Suprapubic skin (tissue), 4 donors: ENCODE measurements around the gene SOHLH1. TPM values are rescaled to one million over a fixed set of nuclear protein-coding genes. Genes with fewer than 3 reads are reported as not detected.

Experiments
- DNase-seq, 2 donors: peaks; one replicate each; pipeline ENCODE4 v3.0.0-alpha.2; 2019; ENCODE audit warnings: low spot score in 2 of 2
- H3K27ac ChIP-seq: fragments of 200-600 bp; sonication (generic); one replicate; pipeline ENCODE4 v1.5.1; 2019
- H3K27me3 ChIP-seq: fragments of 200-600 bp; sonication (generic); one replicate; pipeline ENCODE4 v1.5.1; 2019
- H3K36me3 ChIP-seq: fragments of 200-600 bp; sonication (generic); one replicate; pipeline ENCODE4 v1.5.1; 2019
- H3K4me1 ChIP-seq: fragments of 200-600 bp; sonication (generic); one replicate; pipeline ENCODE4 v1.5.1; 2019
- H3K4me3 ChIP-seq: fragments of 200-600 bp; sonication (generic); one replicate; pipeline ENCODE4 v1.5.1; 2019; ENCODE audit warnings: mild to moderate bottlenecking
- H3K9me3 ChIP-seq: fragments of 200-600 bp; sonication (generic); one replicate; pipeline ENCODE4 v1.5.1; 2019
- EP300 ChIP-seq: sonication (generic); formaldehyde crosslinking; IDR thresholded peaks from one replicate; pipeline ENCODE4 v1.6.1; 2017; ENCODE audit warnings: antibody characterized with exemption
- POLR2A ChIP-seq, 2 donors: fragments of 450-650 bp; IDR thresholded peaks; one replicate each; pipeline ENCODE4 v1.6.1; 2017; ENCODE audit warnings: antibody characterized with exemption in 2 of 2, mild to moderate bottlenecking in 2 of 2, moderate library complexity in 2 of 2
- POLR2AphosphoS5 ChIP-seq, 3 donors: sonication (generic); formaldehyde crosslinking; IDR thresholded peaks; one replicate each; pipeline ENCODE4 v1.6.1; 2017; ENCODE audit warnings: antibody characterized with exemption in 3 of 3
- WGBS: methylation state at CpG from one replicate; pipeline ENCODE4 v1.1.5; 2018; 5-methylcytosine and 5-hydroxymethylcytosine counted together
- total RNA-seq, 4 donors: library from RNA; depleted of rRNA; stranded (reverse); fragments of >200 nt; gene quantifications; one replicate each; pipeline ENCODE4 v1.1.0, GENCODE V29; 2016
- TF ChIP-seq, protein P1 (sequence below), 2 donors: fragments of 200-600 bp in 1 of 2; fragments of 450-650 bp in 1 of 2; sonication (generic) in 1 of 2; IDR thresholded peaks; one replicate each; pipeline ENCODE4 v1.5.1; 2016 to 2019; ENCODE audit warnings: antibody characterized with exemption in 2 of 2, mild to moderate bottlenecking in 1 of 2, moderate library complexity in 1 of 2

Gene SOHLH1
- total RNA-seq, 4 donors from 2014 or later = not detected

DNA sequence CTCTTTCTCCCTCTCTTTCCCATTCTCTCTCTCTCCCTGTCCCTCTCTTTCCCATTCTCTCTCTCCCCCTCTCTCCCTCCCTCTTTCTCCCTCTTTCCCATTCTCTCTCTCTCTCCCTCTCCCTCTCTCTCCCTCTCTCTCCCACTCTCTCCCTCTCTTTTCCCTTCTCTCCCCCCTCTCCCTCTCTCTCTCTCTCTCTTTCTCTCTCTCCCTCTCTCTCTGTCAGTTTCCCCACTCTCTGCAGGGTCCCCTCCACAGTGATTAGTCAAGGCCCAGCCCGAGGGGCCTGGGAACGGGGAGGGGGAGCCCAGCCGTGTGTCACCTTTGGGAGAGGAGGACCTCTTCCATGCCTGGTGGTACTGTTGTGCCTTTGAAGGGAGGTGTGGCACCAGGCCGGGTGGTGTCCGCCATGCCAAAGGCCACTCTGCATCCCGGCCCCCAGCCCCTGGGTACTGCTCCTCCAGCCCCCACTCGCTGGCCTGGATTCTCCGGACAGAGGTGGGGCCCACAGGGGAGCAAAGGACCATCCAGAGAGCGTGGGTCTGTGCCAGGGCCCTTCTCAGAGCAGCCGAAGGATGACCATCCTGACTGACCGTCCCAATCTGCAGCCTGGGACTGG, 28.1 kb upstream of the SOHLH1 start:
- no peaks in the 10 kb centered on the region for H3K36me3 ChIP-seq
- WGBS = 58% methylated on average over 11 of the region's 11 CpGs
- H3K27ac ChIP-seq = no peak overlapping the region
- no peak for TF ChIP-seq POLR2A (IDR thresholded peaks at IDR 0.05)
- no peak for TF ChIP-seq POLR2AphosphoS5 (IDR thresholded peaks at IDR 0.05)
- TF ChIP-seq, protein P1, sequence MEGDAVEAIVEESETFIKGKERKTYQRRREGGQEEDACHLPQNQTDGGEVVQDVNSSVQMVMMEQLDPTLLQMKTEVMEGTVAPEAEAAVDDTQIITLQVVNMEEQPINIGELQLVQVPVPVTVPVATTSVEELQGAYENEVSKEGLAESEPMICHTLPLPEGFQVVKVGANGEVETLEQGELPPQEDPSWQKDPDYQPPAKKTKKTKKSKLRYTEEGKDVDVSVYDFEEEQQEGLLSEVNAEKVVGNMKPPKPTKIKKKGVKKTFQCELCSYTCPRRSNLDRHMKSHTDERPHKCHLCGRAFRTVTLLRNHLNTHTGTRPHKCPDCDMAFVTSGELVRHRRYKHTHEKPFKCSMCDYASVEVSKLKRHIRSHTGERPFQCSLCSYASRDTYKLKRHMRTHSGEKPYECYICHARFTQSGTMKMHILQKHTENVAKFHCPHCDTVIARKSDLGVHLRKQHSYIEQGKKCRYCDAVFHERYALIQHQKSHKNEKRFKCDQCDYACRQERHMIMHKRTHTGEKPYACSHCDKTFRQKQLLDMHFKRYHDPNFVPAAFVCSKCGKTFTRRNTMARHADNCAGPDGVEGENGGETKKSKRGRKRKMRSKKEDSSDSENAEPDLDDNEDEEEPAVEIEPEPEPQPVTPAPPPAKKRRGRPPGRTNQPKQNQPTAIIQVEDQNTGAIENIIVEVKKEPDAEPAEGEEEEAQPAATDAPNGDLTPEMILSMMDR (IDR thresholded peaks at IDR 0.05) = no peak
- TF ChIP-seq EP300 = no peak
- H3K27me3 ChIP-seq = peaks cover 58% of the 10 kb centered on the region
- DNase-seq = no peak
- no peaks in the 10 kb centered on the region for H3K4me1 ChIP-seq
- no peak overlapping the region for H3K4me3 ChIP-seq
- no peaks in the 10 kb centered on the region for H3K9me3 ChIP-seq

- H3K36me3 ChIP-seq = no peaks in the 10 kb centered on the region
- WGBS = 52% methylated on average over 12 of the region's 16 CpGs
- no peaks in the 10 kb centered on the region for H3K4me1 ChIP-seq
- no peak for DNase-seq
- H3K9me3 ChIP-seq = no peaks in the 10 kb centered on the region
- H3K27ac ChIP-seq = no peak overlapping the region
- TF ChIP-seq EP300 (no peak), POLR2AphosphoS5 (IDR thresholded peaks at IDR 0.05) (no peak), POLR2A (IDR thresholded peaks at IDR 0.05) (no peak)
- TF ChIP-seq, protein P1 (IDR thresholded peaks at IDR 0.05) = no peak
- H3K27me3 ChIP-seq = peaks cover 67% of the 10 kb centered on the region
- no peak overlapping the region for H3K4me3 ChIP-seq
These were observed 27.0 kb upstream of the SOHLH1 start for GRCh38 chr9:135726138-135726853.

DNA sequence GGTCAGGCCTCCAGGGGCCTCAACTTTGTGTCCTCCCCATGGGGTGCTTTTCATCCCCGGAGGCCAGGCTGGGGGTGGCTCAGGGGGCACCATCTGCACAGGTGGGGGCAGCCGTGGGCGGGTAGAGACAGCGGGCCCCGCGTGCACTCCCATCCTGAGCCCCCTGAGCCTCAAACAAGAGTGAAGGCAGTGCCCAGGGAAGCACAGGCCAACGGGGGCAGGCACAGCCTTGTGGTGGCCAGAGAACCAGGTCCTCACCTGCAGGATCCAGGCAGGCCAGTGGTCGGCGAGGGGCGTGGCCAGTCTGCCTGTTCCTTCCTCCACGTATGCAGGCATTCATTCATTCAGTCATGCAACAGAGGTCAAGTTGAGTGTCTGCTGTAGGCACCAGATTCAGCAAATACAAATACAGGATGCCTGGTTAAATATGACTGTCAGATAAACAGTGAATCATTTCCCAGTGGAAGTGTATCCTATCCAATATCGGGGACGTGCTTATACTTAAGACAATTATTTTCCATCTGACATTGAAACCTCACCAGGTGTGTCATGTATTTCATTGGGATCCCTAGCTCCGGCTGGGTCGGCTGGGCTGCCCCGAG, 25.0 kb upstream of the SOHLH1 start:
- Histone ChIP-seq H3K4me3 (no peak overlapping the region), H3K36me3 (no peaks in the 10 kb centered on the region), H3K9me3 (no peaks in the 10 kb centered on the region), H3K27ac (no peak overlapping the region), H3K27me3 (peaks cover 86% of the 10 kb centered on the region), H3K4me1 (no peaks in the 10 kb centered on the region)
- 76% methylated on average over 9 of the region's 16 CpGs for WGBS
- DNase-seq = no peak
- TF ChIP-seq, protein P1 (IDR thresholded peaks at IDR 0.05) = no peak
- TF ChIP-seq POLR2AphosphoS5 (IDR thresholded peaks at IDR 0.05) = no peak

- Histone ChIP-seq H3K4me1 (no peaks in the 10 kb centered on the region), H3K4me3 (no peak overlapping the region), H3K27me3 (peaks cover 91% of the 10 kb centered on the region), H3K36me3 (no peaks in the 10 kb centered on the region), H3K27ac (no peak overlapping the region), H3K9me3 (no peaks in the 10 kb centered on the region)
- TF ChIP-seq, protein P1 (IDR thresholded peaks at IDR 0.05) = no peak
- no peak for TF ChIP-seq EP300
- TF ChIP-seq POLR2A (IDR thresholded peaks at IDR 0.05) = no peak
- no peak for TF ChIP-seq POLR2AphosphoS5 (IDR thresholded peaks at IDR 0.05)
- no peak for DNase-seq
- WGBS = 63% methylated on average over 14 of the region's 18 CpGs
These were observed 23.1 kb upstream of the SOHLH1 start for GRCh38 chr9:135722365-135722764.

GRCh38 chr9:135719472-135719871, 20.2 kb upstream of the SOHLH1 start:
- H3K27ac ChIP-seq = no peak overlapping the region
- no peaks in the 10 kb centered on the region for H3K36me3 ChIP-seq
- no peaks in the 10 kb centered on the region for H3K9me3 ChIP-seq
- H3K4me1 ChIP-seq = peaks cover 5% of the 10 kb centered on the region
- no peak overlapping the region for H3K4me3 ChIP-seq
- no CpG with 5 or more reads among the region's 9 CpGs for WGBS
- no peak for DNase-seq
- peaks cover 95% of the 10 kb centered on the region for H3K27me3 ChIP-seq
- no peak for TF ChIP-seq EP300
- TF ChIP-seq POLR2AphosphoS5 (IDR thresholded peaks at IDR 0.05) = no peak
- TF ChIP-seq, protein P1 (IDR thresholded peaks at IDR 0.05) = no peak
- no peak for TF ChIP-seq POLR2A (IDR thresholded peaks at IDR 0.05)
